Measurements from ENCODE around the gene KLHL26. TPM values are rescaled to one million over a fixed set of nuclear protein-coding genes. Genes with fewer than 3 reads are reported as not detected.

Gene KLHL26
- total and polyA plus RNA-seq, 4 experiments from 2014 or later: 4.4 to 14.8 (median 10.6) TPM

GRCh38 chr19:18601875-18602274 lies 35.0 kb upstream of the KLHL26 start:
- ChIA-PET POLR2A (ENCODE audit: partially characterized antibody) (no interaction called here), CTCF (ENCODE audit: partially characterized antibody) (interaction anchor here (1.3 kb wide), 1 partner anchor 13 kb away, joined by 3 read pairs; the partner anchor contains the start of gene REX1BD)
- H3K36me3 ChIP-seq (ENCODE audit: insufficient read depth, low read length): no peaks in the 10 kb centered on the region
- no peaks in the 10 kb centered on the region for H3K4me1 ChIP-seq (ENCODE audit: insufficient read depth, low read length)
- intact Hi-C loops (cut with micrococcal nuclease): no loop called here
- H3K27ac ChIP-seq (ENCODE audit: low read depth, low read length): no peak overlapping the region
- H3K4me3 ChIP-seq (ENCODE audit: low read length in 2 of 2): no peak overlapping the region
- H3K4me3 Mint-ChIP-seq: no peak overlapping the region
- no peaks in the 10 kb centered on the region for H3K36me3 Mint-ChIP-seq
- peaks cover 5 to 18% (median 11%) of the 10 kb centered on the region in 4 donors for H3K4me1 Mint-ChIP-seq
- peaks cover 24% of the 10 kb centered on the region for H3K27me3 ChIP-seq (ENCODE audit: insufficient read depth, low read length)
- H3K9me3 Mint-ChIP-seq: peaks cover 0 to 2% (median 0%) of the 10 kb centered on the region in 8 donors
- no peak for DNase-seq
- H3K27ac Mint-ChIP-seq: no peak overlapping the region
- H3K9me3 ChIP-seq (ENCODE audit: control insufficient read depth in 1 of 2, low read length in 2 of 2): no peaks in the 10 kb centered on the region
- peaks cover 22 to 25% of the 10 kb centered on the region in 2 donors for H3K27me3 Mint-ChIP-seq

- H3K27ac ChIP-seq (ENCODE audit: low read depth, low read length): no peak overlapping the region
- Mint-ChIP-seq H3K36me3 (no peaks in the 10 kb centered on the region), H3K27me3 (peaks cover 30 to 32% of the 10 kb centered on the region in 2 donors), H3K4me3 (peak overlapping the region in 2 of 8 donors; percentile 31 to 63), H3K27ac (peak overlapping the region in 1 of 7 donors; percentile 13), H3K9me3 (peaks cover 0 to 2% (median 0%) of the 10 kb centered on the region in 8 donors), H3K4me1 (peaks cover 6 to 23% (median 15%) of the 10 kb centered on the region in 4 donors)
- CTCF ChIA-PET (ENCODE audit: partially characterized antibody): interaction anchor here (1.3 kb wide), 1 partner anchor 15 kb away, joined by 3 read pairs; the partner anchor contains the start of gene REX1BD
- peak in 1 of 5 donors; percentile 61 for DNase-seq
- no peaks in the 10 kb centered on the region for H3K4me1 ChIP-seq (ENCODE audit: insufficient read depth, low read length)
- POLR2A ChIA-PET (ENCODE audit: partially characterized antibody): no interaction called here
- H3K9me3 ChIP-seq (ENCODE audit: control insufficient read depth in 1 of 2, low read length in 2 of 2): no peaks in the 10 kb centered on the region
- H3K36me3 ChIP-seq (ENCODE audit: insufficient read depth, low read length): no peaks in the 10 kb centered on the region
- no peak overlapping the region for H3K4me3 ChIP-seq (ENCODE audit: low read length in 2 of 2)
- intact Hi-C loops (cut with micrococcal nuclease): no loop called here
- H3K27me3 ChIP-seq (ENCODE audit: insufficient read depth, low read length): peaks cover 32% of the 10 kb centered on the region
These were observed 33.4 kb upstream of the KLHL26 start for GRCh38 chr19:18603255-18603957.

GRCh38 chr19:18603958-18604819 lies 32.6 kb upstream of the KLHL26 start:
- Histone ChIP-seq H3K4me3 (ENCODE audit: low read length in 2 of 2) (no peak overlapping the region), H3K9me3 (ENCODE audit: control insufficient read depth in 1 of 2, low read length in 2 of 2) (no peaks in the 10 kb centered on the region), H3K27me3 (ENCODE audit: insufficient read depth, low read length) (peaks cover 39% of the 10 kb centered on the region), H3K4me1 (ENCODE audit: insufficient read depth, low read length) (no peaks in the 10 kb centered on the region), H3K27ac (ENCODE audit: low read depth, low read length) (no peak overlapping the region), H3K36me3 (ENCODE audit: insufficient read depth, low read length) (no peaks in the 10 kb centered on the region)
- POLR2A ChIA-PET (ENCODE audit: partially characterized antibody): interaction anchor here (1.4 kb wide), 1 partner anchor 9 kb away, joined by 3 read pairs; the partner anchor contains the start of gene TMEM59L
- Mint-ChIP-seq H3K27me3 (peaks cover 38 to 40% of the 10 kb centered on the region in 2 donors), H3K27ac (no peak overlapping the region), H3K36me3 (no peaks in the 10 kb centered on the region), H3K4me3 (no peak overlapping the region), H3K9me3 (peaks cover 0 to 2% (median 0%) of the 10 kb centered on the region in 8 donors), H3K4me1 (peaks cover 7 to 31% (median 18%) of the 10 kb centered on the region in 4 donors)
- intact Hi-C loops (cut with micrococcal nuclease): no loop called here
- DNase-seq: no peak
- CTCF ChIA-PET (ENCODE audit: partially characterized antibody): no interaction called here

- CTCF ChIA-PET (ENCODE audit: partially characterized antibody): no interaction called here
These were observed 32.0 kb upstream of the KLHL26 start for GRCh38 chr19:18604820-18605159.

GRCh38 chr19:18605196-18605545 lies 31.7 kb upstream of the KLHL26 start:
- H3K4me3 Mint-ChIP-seq: peak overlapping the region in 7 of 8 donors; percentile 2 to 68 (median 55)
- H3K27ac Mint-ChIP-seq: no peak overlapping the region

More at GRCh38 chr19:18604820-18605159, 32.0 kb upstream of the KLHL26 start:
- Mint-ChIP-seq H3K36me3 (no peaks in the 10 kb centered on the region), H3K27ac (no peak overlapping the region), H3K9me3 (peaks cover 0 to 2% (median 0%) of the 10 kb centered on the region in 8 donors), H3K4me1 (peaks cover 7 to 37% (median 18%) of the 10 kb centered on the region in 4 donors), H3K27me3 (peaks cover 41 to 44% of the 10 kb centered on the region in 2 donors), H3K4me3 (peak overlapping the region in 1 of 8 donors; percentile 68)
- Histone ChIP-seq H3K27ac (ENCODE audit: low read depth, low read length) (no peak overlapping the region), H3K4me1 (ENCODE audit: insufficient read depth, low read length) (no peaks in the 10 kb centered on the region), H3K27me3 (ENCODE audit: insufficient read depth, low read length) (peaks cover 44% of the 10 kb centered on the region), H3K9me3 (ENCODE audit: control insufficient read depth in 1 of 2, low read length in 2 of 2) (no peaks in the 10 kb centered on the region), H3K36me3 (ENCODE audit: insufficient read depth, low read length) (no peaks in the 10 kb centered on the region), H3K4me3 (ENCODE audit: low read length in 2 of 2) (no peak overlapping the region)
- POLR2A ChIA-PET (ENCODE audit: partially characterized antibody): interaction anchor here (1.4 kb wide), 1 partner anchor 9 kb away, joined by 3 read pairs; the partner anchor contains the start of gene TMEM59L
- DNase-seq: no peak
- intact Hi-C loops (cut with micrococcal nuclease): no loop called here

GRCh38 chr19:18605546-18606280 lies 31.1 kb upstream of the KLHL26 start:
- H3K4me3 ChIP-seq (ENCODE audit: low read length in 2 of 2): no peak overlapping the region
- no peaks in the 10 kb centered on the region for H3K36me3 ChIP-seq (ENCODE audit: insufficient read depth, low read length)
- no peak for DNase-seq
- peaks cover 38 to 50% of the 10 kb centered on the region in 2 donors for H3K27me3 Mint-ChIP-seq
- H3K9me3 ChIP-seq (ENCODE audit: control insufficient read depth in 1 of 2, low read length in 2 of 2): no peaks in the 10 kb centered on the region
- H3K9me3 Mint-ChIP-seq: peaks cover 0 to 2% (median 0%) of the 10 kb centered on the region in 8 donors
- H3K27me3 ChIP-seq (ENCODE audit: insufficient read depth, low read length): peaks cover 52% of the 10 kb centered on the region
- H3K27ac ChIP-seq (ENCODE audit: low read depth, low read length): no peak overlapping the region
- peaks cover 7 to 37% (median 18%) of the 10 kb centered on the region in 4 donors for H3K4me1 Mint-ChIP-seq
- H3K27ac Mint-ChIP-seq: no peak overlapping the region
- peak overlapping the region in 7 of 8 donors; percentile 2 to 68 (median 55) for H3K4me3 Mint-ChIP-seq
- no peaks in the 10 kb centered on the region for H3K36me3 Mint-ChIP-seq
- intact Hi-C loops (cut with micrococcal nuclease): no loop called here
- no peaks in the 10 kb centered on the region for H3K4me1 ChIP-seq (ENCODE audit: insufficient read depth, low read length)
- CTCF ChIA-PET (ENCODE audit: partially characterized antibody): no interaction called here
- POLR2A ChIA-PET (ENCODE audit: partially characterized antibody): interaction anchor here (1.4 kb wide), 1 partner anchor 8 kb away, joined by 3 read pairs; the partner anchor contains the start of gene TMEM59L

More at GRCh38 chr19:18605196-18605545, 31.7 kb upstream of the KLHL26 start:
- ChIA-PET POLR2A (ENCODE audit: partially characterized antibody) (interaction anchor here (1.4 kb wide), 1 partner anchor 8 kb away, joined by 3 read pairs; the partner anchor contains the start of gene TMEM59L), CTCF (ENCODE audit: partially characterized antibody) (no interaction called here)
- DNase-seq: no peak
- Mint-ChIP-seq H3K36me3 (no peaks in the 10 kb centered on the region), H3K27me3 (peaks cover 38 to 47% of the 10 kb centered on the region in 2 donors), H3K4me1 (peaks cover 7 to 37% (median 18%) of the 10 kb centered on the region in 4 donors), H3K9me3 (peaks cover 0 to 2% (median 0%) of the 10 kb centered on the region in 8 donors)
- Histone ChIP-seq H3K4me3 (ENCODE audit: low read length in 2 of 2) (no peak overlapping the region), H3K9me3 (ENCODE audit: control insufficient read depth in 1 of 2, low read length in 2 of 2) (no peaks in the 10 kb centered on the region), H3K27me3 (ENCODE audit: insufficient read depth, low read length) (peaks cover 48% of the 10 kb centered on the region), H3K4me1 (ENCODE audit: insufficient read depth, low read length) (no peaks in the 10 kb centered on the region), H3K36me3 (ENCODE audit: insufficient read depth, low read length) (no peaks in the 10 kb centered on the region), H3K27ac (ENCODE audit: low read depth, low read length) (no peak overlapping the region)
- intact Hi-C loops (cut with micrococcal nuclease): no loop called here

All from CD4-positive, alpha-beta memory T cell (primary cell).